Activated T-helper 17 cell treated with anti-CD3 and anti-CD28 coated beads, Interleukin-2, amount 50 U/mL, for 72 hours (primary cell): ENCODE measurements around the gene OR4K1. TPM values are rescaled to one million over a fixed set of nuclear protein-coding genes. Genes with fewer than 3 reads are reported as not detected.
"Not testable (repeated sequence)": the region's sequence is repeated elsewhere in the genome, so short reads cannot be mapped to it uniquely, and the experiment has no call there.

Experiments
- ATAC-seq: fragments of 150-1000 bp; cut with Tn5 transposase; replicated peaks from 2 replicates; pipeline ENCODE4 v1.10.0; 2021; ENCODE audit warnings: mild to moderate bottlenecking, moderate library complexity
- H3K27ac Mint-ChIP-seq: one replicate; pipeline ENCODE4 v1.8.0; 2022; ENCODE audit warnings: mixed read lengths
- H3K27me3 Mint-ChIP-seq: one replicate; pipeline ENCODE4 v1.8.0; 2022; ENCODE audit warnings: mixed read lengths
- H3K36me3 Mint-ChIP-seq: one replicate; pipeline ENCODE4 v1.8.0; 2022; ENCODE audit warnings: low read depth, mild to moderate bottlenecking, mixed read lengths
- H3K4me1 Mint-ChIP-seq: one replicate; pipeline ENCODE4 v1.8.0; 2022; ENCODE audit warnings: mixed read lengths
- H3K4me3 Mint-ChIP-seq: one replicate; pipeline ENCODE4 v1.8.0; 2022; ENCODE audit warnings: mild to moderate bottlenecking, mixed read lengths
- H3K9me3 Mint-ChIP-seq: one replicate; pipeline ENCODE4 v1.8.0; 2022; ENCODE audit warnings: mixed read lengths
- total RNA-seq, 2 donors: library from RNA; stranded (reverse); gene quantifications; one replicate each; pipeline ENCODE4 v1.2.3, GENCODE V29; 2022

The OR4K1 gene, protein sequence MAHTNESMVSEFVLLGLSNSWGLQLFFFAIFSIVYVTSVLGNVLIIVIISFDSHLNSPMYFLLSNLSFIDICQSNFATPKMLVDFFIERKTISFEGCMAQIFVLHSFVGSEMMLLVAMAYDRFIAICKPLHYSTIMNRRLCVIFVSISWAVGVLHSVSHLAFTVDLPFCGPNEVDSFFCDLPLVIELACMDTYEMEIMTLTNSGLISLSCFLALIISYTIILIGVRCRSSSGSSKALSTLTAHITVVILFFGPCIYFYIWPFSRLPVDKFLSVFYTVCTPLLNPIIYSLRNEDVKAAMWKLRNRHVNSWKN
- not detected for total RNA-seq

DNA sequence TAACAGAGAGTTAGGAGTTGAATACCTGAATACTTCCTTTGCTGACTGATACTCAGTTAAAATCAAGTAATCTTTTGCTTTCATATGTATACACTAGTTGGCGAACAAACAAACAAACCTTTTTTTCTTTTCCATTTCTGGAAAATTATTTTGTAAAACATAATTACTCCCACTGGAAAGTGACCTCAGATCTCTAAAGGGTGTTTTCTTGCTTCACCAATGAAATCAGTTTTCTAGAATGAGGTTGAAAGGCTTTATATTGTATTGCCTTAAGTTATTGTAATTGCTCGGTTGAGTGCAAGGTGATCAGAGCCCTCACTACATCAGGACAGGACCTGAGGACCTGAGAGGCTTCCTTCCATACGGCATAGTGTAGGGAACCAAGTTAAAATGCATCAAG lies at the start of gene OR4K1:
Gene OR4K1 (plus strand): TSS at position 301 of the 400 bp plus-strand sequence. CDS start 4,750 bp downstream, outside the sequence.
- peaks cover 4% of the 10 kb centered on the region for H3K9me3 Mint-ChIP-seq
- H3K4me1 Mint-ChIP-seq, result no peaks in the 10 kb centered on the region
- peaks cover 3% of the 10 kb centered on the region for H3K27me3 Mint-ChIP-seq
- ATAC-seq, result no peak
- H3K4me3 Mint-ChIP-seq, result no peak within 1 kb of the TSS
- H3K36me3 Mint-ChIP-seq, result no peaks in the 10 kb centered on the region
- no peak within 1 kb of the TSS for H3K27ac Mint-ChIP-seq

DNA sequence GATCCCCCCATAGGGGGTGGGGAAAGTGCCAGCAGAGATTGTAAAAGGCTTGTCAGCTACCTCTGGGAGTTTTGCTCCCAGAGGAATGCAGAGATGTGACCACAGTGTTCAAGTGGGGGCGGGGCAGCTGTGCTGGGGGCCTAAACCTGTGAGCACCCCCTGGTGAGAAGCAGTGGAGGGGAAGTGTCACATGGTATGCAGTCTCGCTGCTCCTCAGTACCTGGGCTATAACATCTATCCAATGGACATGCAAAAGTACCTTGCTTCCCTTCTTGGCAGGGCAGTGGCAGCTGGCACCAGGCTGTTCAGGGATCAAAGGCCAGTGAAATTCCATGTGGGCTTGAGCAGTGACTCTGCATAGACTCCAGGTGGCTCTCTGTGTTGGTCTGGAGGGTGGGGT lies 35.4 kb upstream of the OR4K1 start:
- H3K4me1 Mint-ChIP-seq, result no peaks in the 10 kb centered on the region
- H3K27ac Mint-ChIP-seq, result no peak overlapping the region
- peaks cover 11% of the 10 kb centered on the region for H3K9me3 Mint-ChIP-seq
- no peaks in the 10 kb centered on the region for H3K36me3 Mint-ChIP-seq
- ATAC-seq, result no peak
- peaks cover 2% of the 10 kb centered on the region for H3K27me3 Mint-ChIP-seq
- no peak overlapping the region for H3K4me3 Mint-ChIP-seq

DNA sequence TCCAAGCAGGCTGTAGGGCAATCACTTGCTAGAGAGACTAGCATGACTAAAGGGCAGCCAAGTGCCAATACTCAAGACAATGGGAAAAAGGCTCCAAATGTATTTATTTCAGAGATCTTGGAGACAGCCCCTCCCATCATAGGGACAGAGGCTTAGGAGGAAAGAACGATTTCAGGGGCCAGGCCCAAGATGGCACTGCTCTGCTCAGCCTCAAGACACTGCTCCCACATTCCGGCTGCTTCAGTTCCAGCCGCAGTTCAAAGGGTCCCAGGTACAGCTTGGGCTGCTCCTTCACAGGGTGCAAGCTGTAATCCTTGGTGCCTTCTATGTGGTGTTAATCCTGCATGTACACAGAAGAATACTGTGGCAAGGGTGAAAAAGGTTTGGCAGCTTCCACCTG lies 29.7 kb upstream of the OR4K1 start:
- Mint-ChIP-seq H3K4me3 (no peak overlapping the region), H3K36me3 (no peaks in the 10 kb centered on the region), H3K9me3 (peaks cover 11% of the 10 kb centered on the region), H3K27me3 (peaks cover 16% of the 10 kb centered on the region), H3K27ac (no peak overlapping the region), H3K4me1 (no peaks in the 10 kb centered on the region)
- no peak for ATAC-seq

GRCh38 chr14:19902409-19902808 lies 28.3 kb upstream of the OR4K1 start:
- no peak overlapping the region for H3K4me3 Mint-ChIP-seq
- H3K27me3 Mint-ChIP-seq, result peaks cover 16% of the 10 kb centered on the region
- H3K36me3 Mint-ChIP-seq, result no peaks in the 10 kb centered on the region
- H3K27ac Mint-ChIP-seq, result no peak overlapping the region
- H3K4me1 Mint-ChIP-seq, result no peaks in the 10 kb centered on the region
- H3K9me3 Mint-ChIP-seq, result peaks cover 3% of the 10 kb centered on the region
- ATAC-seq, result no peak

DNA sequence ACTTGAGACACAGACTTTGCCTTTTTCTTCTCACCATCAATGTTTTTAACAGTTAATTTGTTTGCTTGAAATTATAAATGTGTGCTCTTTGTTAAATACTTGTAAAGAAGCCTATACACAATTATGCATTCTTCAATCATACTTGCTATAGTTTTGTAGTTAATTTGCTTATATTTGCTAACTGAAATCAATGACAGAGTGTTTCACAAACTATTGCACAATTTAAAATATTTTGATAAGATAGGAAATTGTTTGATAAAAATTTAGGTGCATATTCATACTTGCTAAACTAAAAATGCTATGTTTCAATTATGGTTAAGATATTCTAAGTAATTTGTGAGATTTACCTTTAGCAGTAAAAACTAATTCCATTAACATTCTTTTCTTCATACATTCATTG lies 24.1 kb upstream of the OR4K1 start:
- no peak for ATAC-seq
- Mint-ChIP-seq H3K9me3 (peaks cover 2% of the 10 kb centered on the region), H3K27me3 (peaks cover 12% of the 10 kb centered on the region), H3K36me3 (no peaks in the 10 kb centered on the region), H3K27ac (no peak overlapping the region), H3K4me1 (no peaks in the 10 kb centered on the region), H3K4me3 (no peak overlapping the region)

DNA sequence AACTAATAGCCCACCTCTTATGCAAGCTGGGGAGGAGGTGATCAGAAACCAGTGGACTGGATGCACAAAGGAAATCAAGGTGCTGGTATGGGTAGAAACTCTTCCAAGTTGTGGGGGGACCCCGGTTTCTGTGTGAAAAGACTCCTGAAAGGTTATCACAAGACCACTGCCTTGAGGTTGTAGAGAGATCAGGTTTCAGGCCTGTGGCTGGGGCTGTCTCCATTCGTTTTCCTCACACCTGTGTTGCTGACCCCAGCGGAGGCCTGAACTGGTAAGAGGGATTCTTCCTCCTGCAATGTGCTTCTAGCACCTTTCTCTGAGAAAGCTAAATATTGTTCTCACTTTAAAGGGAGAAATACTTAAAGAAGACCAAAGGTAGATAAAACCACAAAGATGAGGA lies 19.6 kb upstream of the OR4K1 start:
- Mint-ChIP-seq H3K4me1 (no peaks in the 10 kb centered on the region), H3K27me3 (peaks cover 4% of the 10 kb centered on the region), H3K27ac (no peak overlapping the region)

GRCh38 chr14:19917243-19917642 lies 13.5 kb upstream of the OR4K1 start:
- no peak overlapping the region for H3K27ac Mint-ChIP-seq
- no peak for ATAC-seq
- no peaks in the 10 kb centered on the region for H3K4me1 Mint-ChIP-seq
- no peaks in the 10 kb centered on the region for H3K27me3 Mint-ChIP-seq
- H3K9me3 Mint-ChIP-seq, result no peaks in the 10 kb centered on the region
- no peaks in the 10 kb centered on the region for H3K36me3 Mint-ChIP-seq
- H3K4me3 Mint-ChIP-seq, result no peak overlapping the region

More for the DNA sequence above, 19.6 kb upstream of the OR4K1 start:
- H3K4me3 Mint-ChIP-seq, result no peak overlapping the region
- no peak for ATAC-seq
- H3K36me3 Mint-ChIP-seq, result no peaks in the 10 kb centered on the region
- peaks cover 5% of the 10 kb centered on the region for H3K9me3 Mint-ChIP-seq

DNA sequence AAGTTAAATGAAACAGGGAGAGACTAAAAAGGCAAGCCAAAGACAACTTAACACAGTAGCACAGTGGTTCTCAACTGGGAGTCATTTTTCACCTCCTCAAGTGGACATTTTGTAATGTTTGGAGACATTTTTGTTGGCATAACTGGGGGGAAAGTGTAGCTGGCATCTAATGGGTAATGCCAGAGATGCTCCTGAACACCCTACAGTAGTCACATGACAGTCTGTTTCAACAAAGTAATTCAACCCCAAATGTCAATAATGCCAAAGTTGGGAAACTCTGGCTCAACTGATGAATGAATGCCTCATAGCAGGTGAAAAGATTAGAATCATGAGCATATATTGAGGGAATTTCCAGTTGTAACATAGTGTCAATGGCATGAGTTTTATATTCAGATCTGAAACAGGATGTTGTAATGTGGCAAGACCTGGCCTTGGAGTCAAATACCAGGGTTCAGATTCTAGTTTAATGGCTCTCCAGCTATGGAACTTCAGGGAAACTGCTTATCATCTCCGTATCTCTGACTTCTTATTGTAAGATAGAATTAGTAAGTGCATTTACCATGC lies 12.7 kb upstream of the OR4K1 start:
- Mint-ChIP-seq H3K36me3 (no peaks in the 10 kb centered on the region), H3K4me1 (no peaks in the 10 kb centered on the region), H3K9me3 (no peaks in the 10 kb centered on the region), H3K27me3 (no peaks in the 10 kb centered on the region), H3K4me3 (no peak overlapping the region), H3K27ac (no peak overlapping the region)
- ATAC-seq, result no peak

GRCh38 chr14:19918553-19919264 lies 12.0 kb upstream of the OR4K1 start:
- Mint-ChIP-seq H3K4me3 (no peak overlapping the region), H3K36me3 (no peaks in the 10 kb centered on the region), H3K4me1 (no peaks in the 10 kb centered on the region), H3K9me3 (no peaks in the 10 kb centered on the region), H3K27ac (no peak overlapping the region), H3K27me3 (no peaks in the 10 kb centered on the region)
- ATAC-seq, result no peak

GRCh38 chr14:19920021-19920657 lies 10.6 kb upstream of the OR4K1 start, which contains the start of gene OR4K5:
OR4K5 (plus strand) TSS chr14:19920607; CDS start chr14:19920607, 0 bp downstream.
- H3K9me3 Mint-ChIP-seq, result no peaks in the 10 kb centered on the region
- no peaks in the 10 kb centered on the region for H3K36me3 Mint-ChIP-seq
- no peaks in the 10 kb centered on the region for H3K27me3 Mint-ChIP-seq
- no peaks in the 10 kb centered on the region for H3K4me1 Mint-ChIP-seq
- ATAC-seq, result no peak
- H3K4me3 Mint-ChIP-seq, result no peak within 1 kb of the TSS
- H3K27ac Mint-ChIP-seq, result no peak within 1 kb of the TSS

DNA sequence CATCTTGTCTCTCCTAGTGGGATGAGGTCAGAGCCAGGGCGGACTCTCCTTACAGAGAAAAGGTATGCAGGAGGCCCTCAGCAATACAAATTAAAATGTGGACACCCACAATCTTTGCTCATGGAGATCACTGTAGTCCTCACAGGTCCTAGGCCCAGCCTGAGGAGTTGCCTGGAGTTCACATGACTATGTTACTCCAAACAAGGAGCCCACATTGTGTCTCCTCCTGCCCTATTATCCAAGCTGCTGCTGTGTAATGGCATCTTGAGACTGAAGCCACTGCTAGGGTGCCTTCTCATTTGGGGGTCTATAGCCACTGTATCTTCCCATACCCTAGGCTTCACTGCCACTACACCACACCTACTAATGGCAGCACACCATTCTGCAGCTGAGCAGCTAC lies 11.0 kb downstream of the OR4K1 start:
- no peak overlapping the region for H3K27ac Mint-ChIP-seq
- H3K4me3 Mint-ChIP-seq, result no peak overlapping the region
- H3K4me1 Mint-ChIP-seq, result peaks cover 2% of the 10 kb centered on the region
- ATAC-seq, result no peak
- no peaks in the 10 kb centered on the region for H3K27me3 Mint-ChIP-seq
- H3K9me3 Mint-ChIP-seq, result peaks cover 3% of the 10 kb centered on the region
- H3K36me3 Mint-ChIP-seq, result no peaks in the 10 kb centered on the region

DNA sequence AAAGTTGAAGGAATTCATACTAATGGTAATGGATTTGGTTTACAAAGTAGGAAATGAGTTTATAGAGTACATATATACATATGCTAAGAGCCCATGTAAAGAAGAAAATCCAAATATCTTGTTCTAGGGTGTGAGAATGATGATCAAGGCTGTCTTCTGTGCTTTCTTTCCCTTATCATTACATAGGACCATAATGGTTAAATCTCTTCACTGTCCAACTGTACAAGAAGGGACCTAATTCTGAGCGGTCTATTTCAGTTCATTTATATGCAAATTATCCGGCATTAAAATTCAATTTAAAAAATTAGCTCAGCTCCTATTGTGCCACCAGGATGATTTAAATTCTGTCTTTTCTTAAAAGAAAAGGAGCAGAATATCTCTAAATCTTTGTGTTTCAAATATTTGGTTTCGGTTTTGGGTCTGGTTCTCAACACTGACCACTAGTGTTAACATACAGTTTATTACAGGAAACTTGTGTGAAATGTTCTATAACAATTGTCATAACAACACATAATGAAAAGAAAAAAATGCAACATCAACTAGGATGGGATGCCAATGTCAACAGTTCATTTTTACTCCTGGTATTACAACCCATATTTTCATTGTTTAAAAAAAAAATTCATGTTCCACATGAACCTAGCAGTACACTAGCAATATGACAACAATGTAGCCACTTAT lies 16.8 kb downstream of the OR4K1 start:
- no peaks in the 10 kb centered on the region for H3K27me3 Mint-ChIP-seq
- peaks cover 6% of the 10 kb centered on the region for H3K9me3 Mint-ChIP-seq
- ATAC-seq, result no peak

GRCh38 chr14:19949218-19949617 lies 18.5 kb downstream of the OR4K1 start:
- H3K4me1 Mint-ChIP-seq, result peaks cover 5% of the 10 kb centered on the region
- H3K27me3 Mint-ChIP-seq, result no peaks in the 10 kb centered on the region
- ATAC-seq, result no peak
- H3K36me3 Mint-ChIP-seq, result no peaks in the 10 kb centered on the region
- no peak overlapping the region for H3K27ac Mint-ChIP-seq
- H3K4me3 Mint-ChIP-seq, result no peak overlapping the region
- H3K9me3 Mint-ChIP-seq, result peaks cover 6% of the 10 kb centered on the region

More for the DNA sequence above, 16.8 kb downstream of the OR4K1 start:
- Mint-ChIP-seq H3K4me3 (no peak overlapping the region), H3K4me1 (peaks cover 5% of the 10 kb centered on the region), H3K36me3 (no peaks in the 10 kb centered on the region), H3K27ac (no peak overlapping the region)

DNA sequence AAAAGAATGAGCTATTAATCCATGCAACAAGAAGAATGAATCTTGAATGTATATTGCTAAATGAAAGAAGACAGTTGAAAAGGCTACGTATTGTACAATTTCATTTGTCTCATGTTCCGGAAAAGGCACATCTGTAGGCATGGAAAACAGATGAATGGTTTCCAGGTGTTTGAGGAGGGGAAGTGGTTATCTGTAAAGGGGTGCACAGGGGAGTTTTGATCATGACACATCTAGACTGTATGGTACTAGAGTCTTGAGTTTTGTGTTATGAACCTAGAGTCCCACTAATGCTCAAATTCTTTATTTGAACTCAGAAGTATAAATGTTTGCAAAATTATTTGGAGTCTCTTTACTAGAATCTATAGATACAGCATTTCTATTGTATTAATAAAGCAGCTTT lies 39.0 kb downstream of the OR4K1 start:
- not testable (repeated sequence) for H3K4me3 Mint-ChIP-seq, H3K27ac Mint-ChIP-seq, ATAC-seq, H3K4me1 Mint-ChIP-seq, H3K36me3 Mint-ChIP-seq, H3K9me3 Mint-ChIP-seq, H3K27me3 Mint-ChIP-seq
